ENCODE results near the gene WNT7A.

Gene WNT7A

GRCh38 chr3:13878281-13879101 is 1.4 kb downstream of the WNT7A start:
- no peak overlapping the region for H3K4me3 ChIP-seq (replicated peaks; ENCODE audit: low read depth, low read length)
- TF ChIP-seq, protein P1, sequence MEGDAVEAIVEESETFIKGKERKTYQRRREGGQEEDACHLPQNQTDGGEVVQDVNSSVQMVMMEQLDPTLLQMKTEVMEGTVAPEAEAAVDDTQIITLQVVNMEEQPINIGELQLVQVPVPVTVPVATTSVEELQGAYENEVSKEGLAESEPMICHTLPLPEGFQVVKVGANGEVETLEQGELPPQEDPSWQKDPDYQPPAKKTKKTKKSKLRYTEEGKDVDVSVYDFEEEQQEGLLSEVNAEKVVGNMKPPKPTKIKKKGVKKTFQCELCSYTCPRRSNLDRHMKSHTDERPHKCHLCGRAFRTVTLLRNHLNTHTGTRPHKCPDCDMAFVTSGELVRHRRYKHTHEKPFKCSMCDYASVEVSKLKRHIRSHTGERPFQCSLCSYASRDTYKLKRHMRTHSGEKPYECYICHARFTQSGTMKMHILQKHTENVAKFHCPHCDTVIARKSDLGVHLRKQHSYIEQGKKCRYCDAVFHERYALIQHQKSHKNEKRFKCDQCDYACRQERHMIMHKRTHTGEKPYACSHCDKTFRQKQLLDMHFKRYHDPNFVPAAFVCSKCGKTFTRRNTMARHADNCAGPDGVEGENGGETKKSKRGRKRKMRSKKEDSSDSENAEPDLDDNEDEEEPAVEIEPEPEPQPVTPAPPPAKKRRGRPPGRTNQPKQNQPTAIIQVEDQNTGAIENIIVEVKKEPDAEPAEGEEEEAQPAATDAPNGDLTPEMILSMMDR (IDR thresholded peaks at IDR 0.05; ENCODE audit: low read length, missing control alignments), result no peak
- no peak for DNase-seq (ENCODE audit: low read depth)

- no peak overlapping the region for H3K4me3 ChIP-seq (replicated peaks; ENCODE audit: low read depth, low read length)
- DNase-seq (ENCODE audit: low read depth), result no peak
- TF ChIP-seq, protein P1 (IDR thresholded peaks at IDR 0.05; ENCODE audit: low read length, missing control alignments), result no peak
These were observed 2.0 kb downstream of the WNT7A start for GRCh38 chr3:13877911-13878280.

DNA sequence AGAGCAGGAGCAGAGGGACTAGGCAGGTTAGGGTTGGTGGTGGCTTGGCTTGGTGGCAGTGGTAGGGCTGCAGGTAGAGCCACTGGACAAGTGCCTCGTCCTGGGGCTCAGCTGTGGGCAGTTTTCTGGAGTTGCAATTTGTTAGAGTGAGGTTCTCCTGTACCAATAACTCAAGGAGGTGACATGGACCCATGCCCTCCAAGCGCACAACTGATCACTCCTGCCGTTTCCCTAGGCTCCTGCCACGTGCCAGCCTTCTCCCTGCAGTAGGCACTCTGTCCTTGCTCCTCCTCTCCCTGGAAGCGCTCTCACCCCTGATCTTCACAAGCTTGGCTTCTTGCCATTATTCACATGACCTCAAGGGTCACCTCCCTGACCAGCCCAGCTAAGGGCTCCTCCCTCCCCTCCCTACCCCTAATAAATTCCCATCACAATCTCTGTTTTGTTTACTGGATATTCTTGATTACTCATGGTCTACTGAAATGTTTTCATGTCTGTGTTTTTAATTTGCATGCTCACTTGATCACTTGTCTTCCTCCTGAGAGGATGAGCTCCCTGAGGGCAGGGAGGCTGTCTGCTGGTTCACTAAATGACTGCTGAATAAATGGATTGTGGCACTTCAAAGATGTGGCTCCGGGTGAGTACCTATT is 3.3 kb downstream of the WNT7A start:
- no peak overlapping the region for H3K4me3 ChIP-seq (replicated peaks; ENCODE audit: low read depth, low read length)
- TF ChIP-seq, protein P1 (IDR thresholded peaks at IDR 0.05; ENCODE audit: low read length, missing control alignments), result no peak
- DNase-seq (ENCODE audit: low read depth), result no peak

DNA sequence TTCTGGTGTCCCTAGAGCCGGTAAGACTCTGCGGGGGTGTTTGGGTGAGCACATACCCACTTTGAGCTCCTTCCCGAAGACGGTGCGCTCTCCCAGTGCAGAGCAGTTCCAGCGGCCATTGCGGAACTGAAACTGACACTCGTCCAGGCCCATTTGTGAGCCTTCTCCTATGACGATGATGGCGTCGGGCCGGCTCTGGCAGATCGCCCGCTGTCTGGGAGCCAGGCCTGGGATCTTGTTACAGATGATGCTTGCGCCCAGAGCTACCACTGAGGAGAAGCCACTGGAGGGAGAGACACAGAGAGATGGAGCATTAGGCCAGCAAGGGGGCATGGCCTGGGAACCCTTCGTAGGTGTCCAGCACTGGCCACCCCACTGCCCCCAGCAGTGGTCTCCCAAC is 5.0 kb downstream of the WNT7A start:
- TF ChIP-seq, protein P1 (IDR thresholded peaks at IDR 0.05; ENCODE audit: low read length, missing control alignments), result no peak
- no peak overlapping the region for H3K4me3 ChIP-seq (replicated peaks; ENCODE audit: low read depth, low read length)
- DNase-seq (ENCODE audit: low read depth), result no peak

DNA sequence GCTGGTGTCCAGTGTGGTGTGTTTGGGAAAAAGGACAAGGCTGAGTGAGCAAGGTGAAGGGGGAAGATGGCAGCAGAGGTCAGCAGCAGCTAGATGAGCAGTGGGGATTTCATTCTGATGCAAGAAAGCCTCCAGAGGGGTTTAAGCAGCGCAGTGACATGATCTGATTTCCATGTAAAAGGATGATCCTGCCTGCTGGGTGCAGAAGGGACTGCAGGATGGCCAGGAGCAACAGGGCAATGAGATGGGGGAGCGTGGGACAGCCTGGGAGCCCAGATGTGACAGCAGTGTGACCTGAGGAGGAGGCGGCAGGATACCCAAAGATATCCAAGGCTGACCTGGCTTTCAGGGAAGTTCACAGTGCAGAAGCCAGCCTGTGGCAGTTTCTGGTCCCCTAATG is 6.1 kb downstream of the WNT7A start:
- TF ChIP-seq, protein P1 (IDR thresholded peaks at IDR 0.05; ENCODE audit: low read length, missing control alignments), result no peak
- no peak for DNase-seq (ENCODE audit: low read depth)
- H3K4me3 ChIP-seq (replicated peaks; ENCODE audit: low read depth, low read length), result no peak overlapping the region

DNA sequence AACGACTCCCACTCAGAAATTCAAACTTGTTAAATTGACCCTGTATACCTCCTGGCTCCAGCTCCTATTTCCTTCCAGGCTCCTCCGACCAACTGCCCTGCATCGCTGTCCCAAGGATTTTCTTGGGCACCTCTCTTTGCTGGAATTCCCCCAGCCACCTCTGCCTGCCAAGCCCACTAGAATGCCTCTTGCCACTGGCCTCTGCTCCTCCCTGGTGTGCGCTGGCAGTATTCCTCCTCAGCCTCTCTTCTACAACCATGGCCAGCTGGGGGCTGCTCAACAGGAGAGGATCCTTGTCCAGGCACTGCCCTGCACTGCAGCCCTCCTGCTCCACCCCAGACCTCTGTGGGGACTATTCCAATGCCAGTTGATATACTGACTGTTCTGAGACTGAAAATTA is 7.4 kb downstream of the WNT7A start:
- TF ChIP-seq, protein P1 (IDR thresholded peaks at IDR 0.05; ENCODE audit: low read length, missing control alignments), result no peak
- H3K4me3 ChIP-seq (replicated peaks; ENCODE audit: low read depth, low read length), result no peak overlapping the region
- no peak for DNase-seq (ENCODE audit: low read depth)
